Memory B cell (primary cell): ENCODE results near the gene MS4A12.
"Not testable (repeated sequence)": the region's sequence is repeated elsewhere in the genome, so short reads cannot be mapped to it uniquely, and the experiment has no call there.

Experiments used
- ATAC-seq: fragments of 150-1000 bp; cut with Tn5 transposase; 2 replicates; pipeline ENCODE4 v1.10.0; 2021; ENCODE audit warnings: low read depth, mild to moderate bottlenecking, moderate library complexity
- DNase-seq, 2 donors: peaks; one replicate each; pipeline ENCODE4 v3.0.0; 2022; ENCODE audit warnings: low spot score in 2 of 2
- H3K27ac Mint-ChIP-seq: one replicate; pipeline ENCODE4 v1.8.0; 2022; ENCODE audit warnings: mild to moderate bottlenecking, moderate library complexity, mixed read lengths
- H3K27me3 Mint-ChIP-seq: one replicate; pipeline ENCODE4 v1.8.0; 2022; ENCODE audit warnings: mixed read lengths
- H3K36me3 Mint-ChIP-seq: one replicate; pipeline ENCODE4 v1.8.0; 2022; ENCODE audit warnings: mild to moderate bottlenecking, mixed read lengths
- H3K4me1 Mint-ChIP-seq: one replicate; pipeline ENCODE4 v1.8.0; 2022; ENCODE audit warnings: mixed read lengths
- H3K4me3 Mint-ChIP-seq: one replicate; pipeline ENCODE4 v1.8.0; 2022; ENCODE audit warnings: mild to moderate bottlenecking, moderate library complexity, mixed read lengths
- H3K9me3 Mint-ChIP-seq: one replicate; pipeline ENCODE4 v1.8.0; 2022; ENCODE audit warnings: mixed read lengths

MS4A12 gene

GRCh38 chr11:60498399-60498798 lies 5.8 kb downstream of the MS4A12 start:
- DNase-seq (peak in 1 of 2 donors; percentile 39), ATAC-seq (peak; percentile 56)
- no peaks in the 10 kb centered on the region for H3K9me3 Mint-ChIP-seq
- H3K4me1 Mint-ChIP-seq = peaks cover 16% of the 10 kb centered on the region
- no peaks in the 10 kb centered on the region for H3K27me3 Mint-ChIP-seq
- H3K27ac Mint-ChIP-seq = peak overlapping the region; percentile 79
- H3K36me3 Mint-ChIP-seq = no peaks in the 10 kb centered on the region
- H3K4me3 Mint-ChIP-seq = no peak overlapping the region

GRCh38 chr11:60498853-60499252 lies 6.3 kb downstream of the MS4A12 start:
- H3K4me1 Mint-ChIP-seq = peaks cover 16% of the 10 kb centered on the region
- H3K36me3 Mint-ChIP-seq = no peaks in the 10 kb centered on the region
- peak overlapping the region; percentile 79 for H3K27ac Mint-ChIP-seq
- DNase-seq = peak in 1 of 2 donors; percentile 48
- ATAC-seq = peak; percentile 92
- no peaks in the 10 kb centered on the region for H3K9me3 Mint-ChIP-seq
- H3K27me3 Mint-ChIP-seq = no peaks in the 10 kb centered on the region
- H3K4me3 Mint-ChIP-seq = no peak overlapping the region

GRCh38 chr11:60500276-60500910 lies 7.8 kb downstream of the MS4A12 start:
- ATAC-seq (no peak), DNase-seq (no peak)
- Mint-ChIP-seq H3K27ac (no peak overlapping the region), H3K9me3 (no peaks in the 10 kb centered on the region), H3K27me3 (no peaks in the 10 kb centered on the region), H3K36me3 (no peaks in the 10 kb centered on the region), H3K4me1 (peaks cover 16% of the 10 kb centered on the region), H3K4me3 (no peak overlapping the region)

GRCh38 chr11:60502221-60502775 lies 9.7 kb downstream of the MS4A12 start:
- Mint-ChIP-seq H3K9me3 (no peaks in the 10 kb centered on the region), H3K27me3 (no peaks in the 10 kb centered on the region), H3K4me1 (peaks cover 16% of the 10 kb centered on the region), H3K4me3 (no peak overlapping the region), H3K36me3 (no peaks in the 10 kb centered on the region), H3K27ac (peak overlapping the region; percentile 3)
- DNase-seq (no peak), ATAC-seq (no peak)

- Mint-ChIP-seq H3K36me3 (no peaks in the 10 kb centered on the region), H3K27me3 (peaks cover 2% of the 10 kb centered on the region), H3K4me1 (peaks cover 3% of the 10 kb centered on the region), H3K4me3 (no peak overlapping the region), H3K27ac (no peak overlapping the region), H3K9me3 (no peaks in the 10 kb centered on the region)
- DNase-seq = no peak
- ATAC-seq = no peak
Observed at GRCh38 chr11:60504219-60504905, 11.8 kb downstream of the MS4A12 start.

- not testable (repeated sequence) for H3K27me3 Mint-ChIP-seq, ATAC-seq, H3K27ac Mint-ChIP-seq, DNase-seq, H3K36me3 Mint-ChIP-seq, H3K9me3 Mint-ChIP-seq, H3K4me1 Mint-ChIP-seq, H3K4me3 Mint-ChIP-seq
Observed at GRCh38 chr11:60509609-60510008, 17.0 kb downstream of the MS4A12 start.

- DNase-seq, ATAC-seq, H3K4me1 Mint-ChIP-seq, H3K9me3 Mint-ChIP-seq, H3K27ac Mint-ChIP-seq, H3K36me3 Mint-ChIP-seq, H3K4me3 Mint-ChIP-seq, H3K27me3 Mint-ChIP-seq: not testable (repeated sequence)
Observed at GRCh38 chr11:60510209-60510608, 17.6 kb downstream of the MS4A12 start.

- H3K27me3 Mint-ChIP-seq = peaks cover 2% of the 10 kb centered on the region
- H3K4me3 Mint-ChIP-seq = no peak overlapping the region
- peak; percentile 57 for ATAC-seq
- no peak overlapping the region for H3K27ac Mint-ChIP-seq
- H3K36me3 Mint-ChIP-seq = no peaks in the 10 kb centered on the region
- peaks cover 3% of the 10 kb centered on the region for H3K4me1 Mint-ChIP-seq
- DNase-seq = no peak
- no peaks in the 10 kb centered on the region for H3K9me3 Mint-ChIP-seq
Observed at GRCh38 chr11:60511393-60511792, 18.8 kb downstream of the MS4A12 start.

- H3K27me3 Mint-ChIP-seq = peaks cover 2% of the 10 kb centered on the region
- ATAC-seq = no peak
- no peak overlapping the region for H3K27ac Mint-ChIP-seq
Observed at GRCh38 chr11:60512651-60513225, 20.2 kb downstream of the MS4A12 start.

GRCh38 chr11:60513496-60514460 lies 21.2 kb downstream of the MS4A12 start:
- Mint-ChIP-seq H3K36me3 (no peaks in the 10 kb centered on the region), H3K4me1 (peaks cover 3% of the 10 kb centered on the region), H3K27me3 (no peaks in the 10 kb centered on the region), H3K9me3 (no peaks in the 10 kb centered on the region), H3K4me3 (no peak overlapping the region), H3K27ac (no peak overlapping the region)
- ATAC-seq (peak; percentile 46), DNase-seq (no peak)

More at GRCh38 chr11:60512651-60513225, 20.2 kb downstream of the MS4A12 start:
- H3K9me3 Mint-ChIP-seq = no peaks in the 10 kb centered on the region
- no peaks in the 10 kb centered on the region for H3K36me3 Mint-ChIP-seq
- DNase-seq = no peak
- no peak overlapping the region for H3K4me3 Mint-ChIP-seq
- H3K4me1 Mint-ChIP-seq = peaks cover 3% of the 10 kb centered on the region

- no peak for DNase-seq
- no peak for ATAC-seq
- no peaks in the 10 kb centered on the region for H3K9me3 Mint-ChIP-seq
- no peaks in the 10 kb centered on the region for H3K36me3 Mint-ChIP-seq
- no peak within 1 kb of the TSS for H3K27ac Mint-ChIP-seq
- H3K4me1 Mint-ChIP-seq = peaks cover 3% of the 10 kb centered on the region
- peaks cover 5% of the 10 kb centered on the region for H3K27me3 Mint-ChIP-seq
- no peak within 1 kb of the TSS for H3K4me3 Mint-ChIP-seq
Observed at GRCh38 chr11:60515144-60515855, 22.7 kb downstream of the MS4A12 start, which contains the start of gene MS4A13. TSS of gene MS4A13 (plus strand) at chr11:60515392. CDS start at chr11:60518084, 2,692 bp downstream.

- H3K36me3 Mint-ChIP-seq = no peaks in the 10 kb centered on the region
- H3K4me1 Mint-ChIP-seq = peaks cover 5% of the 10 kb centered on the region
- no peaks in the 10 kb centered on the region for H3K27me3 Mint-ChIP-seq
- no peak for DNase-seq
- ATAC-seq = no peak
- peaks cover 2% of the 10 kb centered on the region for H3K9me3 Mint-ChIP-seq
- H3K27ac Mint-ChIP-seq = no peak overlapping the region
- H3K4me3 Mint-ChIP-seq = no peak overlapping the region
Observed at GRCh38 chr11:60528465-60528864, 35.9 kb downstream of the MS4A12 start.

GRCh38 chr11:60528934-60529333 lies 36.4 kb downstream of the MS4A12 start:
- H3K27ac Mint-ChIP-seq = no peak overlapping the region
- no peak overlapping the region for H3K4me3 Mint-ChIP-seq
- H3K4me1 Mint-ChIP-seq = peaks cover 5% of the 10 kb centered on the region
- ATAC-seq = peak; percentile 100
- peak in 1 of 2 donors; percentile 38 for DNase-seq
- H3K36me3 Mint-ChIP-seq = no peaks in the 10 kb centered on the region
- no peaks in the 10 kb centered on the region for H3K27me3 Mint-ChIP-seq
- peaks cover 2% of the 10 kb centered on the region for H3K9me3 Mint-ChIP-seq
